HFFc6 (cell line): ENCODE measurements around the gene GALNT7. TPM values are rescaled to one million over a fixed set of nuclear protein-coding genes. Genes with fewer than 3 reads are reported as not detected.

Source experiments
- DNase-seq: peaks from one replicate; pipeline ENCODE4 v3.0.0-alpha.2; 2018
- H3K27ac Mint-ChIP-seq: 2 replicates; pipeline ENCODE4 v1.8.0; 2020; ENCODE audit warnings: mild to moderate bottlenecking, mixed read lengths
- H3K27me3 Mint-ChIP-seq: 2 replicates; pipeline ENCODE4 v1.8.0; 2021; ENCODE audit warnings: mild to moderate bottlenecking, moderate library complexity, mixed read lengths; ENCODE audit not compliant: insufficient read depth
- H3K36me3 Mint-ChIP-seq: 2 replicates; pipeline ENCODE4 v1.8.0; 2021; ENCODE audit warnings: low read depth, mixed read lengths
- H3K4me1 Mint-ChIP-seq: 2 replicates; pipeline ENCODE4 v1.8.0; 2020; ENCODE audit warnings: low read depth, mixed read lengths
- H3K4me3 Mint-ChIP-seq: 2 replicates; pipeline ENCODE4 v1.8.0; 2020; ENCODE audit warnings: mild to moderate bottlenecking, moderate library complexity, mixed read lengths
- H3K9me3 Mint-ChIP-seq: 2 replicates; pipeline ENCODE4 v1.8.0; 2020; ENCODE audit warnings: mild to moderate bottlenecking, mixed read lengths
- total RNA-seq, 6 experiments: library from RNA; stranded (reverse); fragmentation: NEBNext Ultra II Directional; extraction: Animal tissue kit (Norgen Biotek cat#: 25700); gene quantifications; 2 replicates in 1 of 6; 3 replicates in 5 of 6; pipeline ENCODE4 v1.2.3, GENCODE V29; 2021
- TF ChIP-seq, protein P1 (sequence below): fragments of 200-600 bp; sonication (generic); IDR thresholded peaks from 2 replicates; pipeline ENCODE4 v1.5.0; 2021; ENCODE audit warnings: antibody characterized with exemption, mild to moderate bottlenecking

Gene GALNT7
- total RNA-seq, 6 experiments from 2014 or later, result 10.9 to 24.3 (median 23.0) TPM

DNA sequence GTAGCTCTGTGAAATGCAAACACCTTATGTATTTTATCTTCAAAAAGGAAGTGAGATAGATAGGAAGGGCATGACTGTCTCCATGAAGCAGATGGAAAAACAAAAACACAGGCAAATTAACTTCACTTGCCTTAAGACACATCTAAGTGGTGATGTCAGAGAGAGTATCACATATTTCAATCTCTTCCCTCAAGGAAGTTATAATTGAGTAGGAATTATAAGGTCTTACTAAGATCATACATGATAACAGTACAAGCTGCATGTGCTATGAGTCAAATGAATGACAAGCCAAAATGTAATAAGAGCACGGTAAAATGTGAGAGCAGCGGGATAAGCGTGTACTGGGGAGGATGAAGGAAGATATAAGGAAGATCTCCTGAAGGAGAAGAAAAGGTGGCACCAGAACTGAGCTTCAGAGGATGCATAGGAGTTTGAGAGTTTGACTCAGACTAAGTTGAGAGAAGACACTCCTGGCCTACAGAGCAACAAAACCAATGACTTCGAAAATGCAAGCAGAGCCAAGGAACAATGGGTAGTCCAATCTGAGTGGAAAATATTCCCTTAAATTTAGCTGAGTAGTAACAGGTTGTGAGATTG is 43.3 kb upstream of the GALNT7 start:
- no peak overlapping the region for H3K4me3 Mint-ChIP-seq

DNA sequence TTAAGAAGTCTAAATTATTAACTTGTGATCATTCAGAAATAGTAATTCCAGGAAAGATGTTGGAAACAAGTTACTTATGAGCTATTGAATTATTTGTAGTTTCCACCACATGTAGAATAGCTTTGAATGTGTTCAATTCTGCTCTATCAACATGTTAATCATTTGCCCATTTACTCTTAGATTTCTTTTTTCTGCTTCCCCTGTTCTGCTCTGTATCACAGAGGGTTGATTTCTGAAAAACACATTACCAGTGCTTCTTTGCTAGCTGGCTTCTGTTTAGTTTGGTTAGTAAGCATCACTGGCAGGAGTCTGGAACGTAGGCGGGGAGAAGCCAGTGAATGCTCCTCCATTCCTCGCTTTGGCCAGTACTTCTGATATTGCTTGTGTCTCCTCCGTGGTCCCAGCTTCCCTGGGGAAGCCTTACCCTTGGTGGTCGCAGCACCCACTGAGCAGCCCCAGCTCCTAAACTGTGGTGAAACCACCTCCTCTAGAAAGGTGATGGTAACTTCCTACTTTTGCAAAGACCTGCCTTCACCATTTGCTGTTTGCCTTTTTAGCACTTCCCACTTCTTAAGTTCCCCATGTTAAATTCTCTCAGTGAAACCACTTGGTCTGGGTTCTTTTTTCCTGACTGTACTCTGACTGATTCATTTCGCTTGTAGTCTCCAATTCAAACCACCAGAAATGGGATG is 40.3 kb upstream of the GALNT7 start:
- no peak overlapping the region for H3K27ac Mint-ChIP-seq
- peaks cover 4% of the 10 kb centered on the region for H3K27me3 Mint-ChIP-seq
- no peak overlapping the region for H3K4me3 Mint-ChIP-seq
- no peak for DNase-seq
- TF ChIP-seq, protein P1, sequence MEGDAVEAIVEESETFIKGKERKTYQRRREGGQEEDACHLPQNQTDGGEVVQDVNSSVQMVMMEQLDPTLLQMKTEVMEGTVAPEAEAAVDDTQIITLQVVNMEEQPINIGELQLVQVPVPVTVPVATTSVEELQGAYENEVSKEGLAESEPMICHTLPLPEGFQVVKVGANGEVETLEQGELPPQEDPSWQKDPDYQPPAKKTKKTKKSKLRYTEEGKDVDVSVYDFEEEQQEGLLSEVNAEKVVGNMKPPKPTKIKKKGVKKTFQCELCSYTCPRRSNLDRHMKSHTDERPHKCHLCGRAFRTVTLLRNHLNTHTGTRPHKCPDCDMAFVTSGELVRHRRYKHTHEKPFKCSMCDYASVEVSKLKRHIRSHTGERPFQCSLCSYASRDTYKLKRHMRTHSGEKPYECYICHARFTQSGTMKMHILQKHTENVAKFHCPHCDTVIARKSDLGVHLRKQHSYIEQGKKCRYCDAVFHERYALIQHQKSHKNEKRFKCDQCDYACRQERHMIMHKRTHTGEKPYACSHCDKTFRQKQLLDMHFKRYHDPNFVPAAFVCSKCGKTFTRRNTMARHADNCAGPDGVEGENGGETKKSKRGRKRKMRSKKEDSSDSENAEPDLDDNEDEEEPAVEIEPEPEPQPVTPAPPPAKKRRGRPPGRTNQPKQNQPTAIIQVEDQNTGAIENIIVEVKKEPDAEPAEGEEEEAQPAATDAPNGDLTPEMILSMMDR, result no peak
- no peaks in the 10 kb centered on the region for H3K9me3 Mint-ChIP-seq
- peaks cover 8% of the 10 kb centered on the region for H3K4me1 Mint-ChIP-seq
- no peaks in the 10 kb centered on the region for H3K36me3 Mint-ChIP-seq

More for the DNA sequence above, 43.3 kb upstream of the GALNT7 start:
- TF ChIP-seq, protein P1, result no peak
- H3K4me1 Mint-ChIP-seq, result peaks cover 17% of the 10 kb centered on the region
- H3K36me3 Mint-ChIP-seq, result no peaks in the 10 kb centered on the region
- no peak overlapping the region for H3K27ac Mint-ChIP-seq
- peaks cover 2% of the 10 kb centered on the region for H3K27me3 Mint-ChIP-seq
- no peaks in the 10 kb centered on the region for H3K9me3 Mint-ChIP-seq
- DNase-seq, result no peak

DNA sequence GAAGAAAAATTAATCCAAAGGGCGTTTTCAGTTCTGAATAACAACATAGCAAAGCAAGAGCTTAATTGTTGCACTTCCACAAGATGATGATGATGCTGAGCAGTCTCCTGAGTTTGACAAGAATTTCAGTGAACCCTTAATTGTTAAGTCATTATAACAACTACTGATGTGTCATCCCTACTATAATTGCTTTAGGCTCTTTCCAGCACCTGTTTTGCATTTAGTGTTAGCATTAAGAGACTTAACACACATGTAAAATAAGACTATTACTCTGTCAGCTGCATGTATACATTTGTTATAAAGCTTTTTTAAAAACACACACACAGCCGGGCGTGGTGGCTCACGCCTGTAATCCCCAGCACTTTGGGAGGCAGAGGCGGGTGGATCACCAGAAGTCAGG is 37.9 kb upstream of the GALNT7 start:
- Mint-ChIP-seq H3K9me3 (no peaks in the 10 kb centered on the region), H3K36me3 (no peaks in the 10 kb centered on the region), H3K4me3 (no peak overlapping the region), H3K27me3 (peaks cover 4% of the 10 kb centered on the region), H3K4me1 (no peaks in the 10 kb centered on the region), H3K27ac (no peak overlapping the region)
- TF ChIP-seq, protein P1, result no peak
- no peak for DNase-seq

DNA sequence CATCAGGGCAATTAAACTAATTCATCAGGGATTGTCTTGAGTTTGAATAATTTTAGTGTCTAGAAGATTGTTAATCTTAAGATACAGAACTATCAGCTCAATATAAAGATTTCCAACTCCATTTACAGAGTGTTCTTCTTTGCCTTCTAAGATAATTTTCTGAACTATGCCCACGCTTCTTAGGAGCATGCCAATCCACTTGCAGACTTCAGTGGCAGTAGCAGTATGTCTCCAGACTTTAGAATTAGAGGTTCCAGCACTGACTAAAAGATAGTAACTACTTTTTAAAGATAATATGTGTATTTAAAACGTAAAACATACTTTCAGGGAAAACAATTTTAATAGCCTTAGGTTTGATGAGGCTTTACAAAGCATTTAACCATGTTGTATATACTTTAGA is 34.2 kb upstream of the GALNT7 start:
- H3K4me3 Mint-ChIP-seq, result no peak overlapping the region
- H3K4me1 Mint-ChIP-seq, result no peaks in the 10 kb centered on the region
- no peaks in the 10 kb centered on the region for H3K36me3 Mint-ChIP-seq
- TF ChIP-seq, protein P1, result no peak
- H3K27me3 Mint-ChIP-seq, result peaks cover 2% of the 10 kb centered on the region; the same call in 1 of the 2 replicates
- no peak overlapping the region for H3K27ac Mint-ChIP-seq
- DNase-seq, result no peak
- no peaks in the 10 kb centered on the region for H3K9me3 Mint-ChIP-seq

DNA sequence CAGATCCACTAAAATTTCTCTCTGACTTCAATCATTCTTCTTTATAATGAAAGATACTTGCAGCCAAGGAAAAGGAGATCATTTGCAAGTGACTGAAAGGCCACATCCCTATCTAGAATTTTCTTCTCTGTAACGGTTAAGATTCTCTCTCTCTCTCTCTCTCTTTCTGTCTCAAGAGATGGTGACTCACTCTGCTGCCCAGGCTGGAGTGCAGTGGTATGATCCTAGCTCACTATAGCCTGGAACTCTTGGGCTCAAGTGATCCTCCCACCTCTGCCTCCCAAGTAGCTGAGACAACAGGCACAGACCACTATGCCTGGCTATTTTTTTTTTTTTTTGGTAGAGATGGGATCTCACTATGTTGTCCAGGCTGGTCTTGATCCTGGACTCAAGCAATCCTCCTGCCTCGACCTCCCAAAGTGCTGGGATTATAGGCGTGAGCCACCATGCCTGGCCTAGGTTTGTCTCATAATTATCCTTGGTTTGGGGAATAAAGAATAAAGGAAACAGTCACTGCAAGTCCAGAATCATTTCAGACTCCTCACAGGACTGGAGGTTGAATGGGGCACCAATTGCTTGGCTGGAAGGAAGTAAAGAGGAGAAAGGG is 33.3 kb upstream of the GALNT7 start:
- H3K27ac Mint-ChIP-seq, result no peak overlapping the region
- no peaks in the 10 kb centered on the region for H3K36me3 Mint-ChIP-seq
- peak; percentile 4 for DNase-seq
- no peaks in the 10 kb centered on the region for H3K4me1 Mint-ChIP-seq
- TF ChIP-seq, protein P1, result no peak
- H3K9me3 Mint-ChIP-seq, result no peaks in the 10 kb centered on the region
- H3K27me3 Mint-ChIP-seq, result peaks cover 2% of the 10 kb centered on the region; the same call in 1 of the 2 replicates
- H3K4me3 Mint-ChIP-seq, result no peak overlapping the region
